GM21717 (cell line): ENCODE results near the gene TXLNA.
A peak's percentile ranks its signal among the peaks of the same experiment; 100 is the strongest.

Source experiments
- ATAC-seq: cut with Tn5 transposase; IDR thresholded peaks from one replicate; pipeline ENCODE4 v1.9.1; 2021; ENCODE audit warnings: mild to moderate bottlenecking, moderate library complexity; ENCODE audit not compliant: unreplicated experiment

The TXLNA gene

DNA sequence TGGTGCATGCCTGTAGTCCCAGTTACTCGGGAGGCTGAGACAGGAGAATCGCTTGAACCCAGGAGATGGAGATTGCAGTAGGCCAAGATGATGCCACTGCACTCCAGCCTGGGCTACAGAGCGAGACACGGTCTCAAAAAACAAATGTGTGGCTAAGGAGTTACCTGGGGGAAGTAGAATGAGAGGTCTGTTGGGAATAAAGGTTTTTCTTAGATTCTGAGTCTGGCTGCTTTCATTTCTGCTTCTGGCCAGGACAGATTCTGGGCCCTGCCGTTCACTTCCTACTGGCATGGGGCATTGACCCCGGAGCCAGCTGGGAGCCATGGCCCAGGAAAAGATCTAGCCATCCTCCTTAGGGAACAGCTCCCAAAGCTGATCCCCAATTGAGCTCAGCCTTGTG is 29.0 kb downstream of the TXLNA start:
- no peak for ATAC-seq

GRCh38 chr1:32208891-32209328 is 29.4 kb downstream of the TXLNA start, which contains the start of gene DCDC2B:
Gene DCDC2B (plus strand): TSS chr1:32209089. CDS start chr1:32209094, 5 bp downstream.
- ATAC-seq, result no peak

- ATAC-seq, result no peak
Measured at GRCh38 chr1:32215629-32216480, 36.4 kb downstream of the TXLNA start.

- no peak for ATAC-seq
Measured at GRCh38 chr1:32216566-32216965, 37.1 kb downstream of the TXLNA start.

DNA sequence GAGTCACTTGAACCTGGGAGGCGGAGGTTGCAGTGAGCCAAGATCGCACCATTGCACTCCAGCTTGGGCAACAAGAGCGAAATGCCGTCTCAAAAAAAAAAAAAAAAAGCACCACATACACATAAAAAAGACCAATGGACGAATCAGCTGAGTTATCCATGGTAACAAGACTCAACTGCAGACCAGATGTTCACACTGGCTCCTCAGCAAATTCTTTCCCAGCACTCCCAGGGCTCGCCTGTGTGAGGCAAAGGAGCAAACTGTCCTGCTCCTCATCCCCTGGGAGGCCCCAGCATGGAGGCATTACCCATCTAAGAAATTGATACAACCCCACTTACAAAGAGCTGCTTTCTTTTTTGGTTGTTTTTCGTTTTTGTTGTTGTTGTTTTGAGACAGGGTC is 39.5 kb downstream of the TXLNA start:
- no peak for ATAC-seq

DNA sequence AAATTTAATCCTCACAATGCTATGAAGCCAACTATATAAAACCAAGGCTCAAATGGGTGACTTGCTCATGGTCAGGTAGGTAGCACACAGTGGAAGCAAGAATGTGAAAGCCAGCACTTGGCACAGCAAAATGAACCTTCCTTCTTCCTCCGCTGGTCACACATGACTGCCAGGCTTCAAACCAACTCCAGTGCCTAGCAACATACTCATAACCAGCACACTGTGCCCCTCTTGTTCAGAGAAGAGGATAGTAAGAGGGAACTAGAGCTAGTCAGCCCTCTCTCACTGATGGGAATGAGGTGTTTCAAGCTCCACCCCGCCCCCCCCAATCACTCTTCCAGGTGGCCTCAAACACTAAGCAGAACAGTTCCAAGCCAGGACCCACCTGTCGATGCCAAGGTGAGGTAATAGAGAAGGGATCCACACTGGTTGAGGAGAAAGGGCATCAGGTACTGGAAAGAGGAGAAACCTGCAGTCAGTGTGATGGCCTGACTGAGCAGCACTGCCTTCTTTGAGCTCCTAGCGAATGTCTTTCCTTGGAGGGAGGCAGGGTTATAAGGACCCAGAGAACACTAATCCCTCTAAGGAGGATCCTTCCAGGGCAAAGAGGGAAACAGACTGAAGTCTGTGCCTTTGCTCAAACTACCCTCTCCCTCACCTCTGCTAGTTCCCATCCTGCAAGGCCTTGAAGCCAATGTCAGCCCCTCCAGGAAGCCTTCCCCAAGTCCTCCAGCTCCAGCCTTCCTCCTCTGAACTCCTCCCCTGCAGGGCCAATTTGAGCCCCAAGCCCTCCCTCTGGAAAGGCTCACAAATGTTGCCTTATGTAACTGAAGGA is 41.5 kb downstream of the TXLNA start:
- ATAC-seq, result no peak

GRCh38 chr1:32221581-32221979 is 42.1 kb downstream of the TXLNA start:
- ATAC-seq, result peak; percentile 7

DNA sequence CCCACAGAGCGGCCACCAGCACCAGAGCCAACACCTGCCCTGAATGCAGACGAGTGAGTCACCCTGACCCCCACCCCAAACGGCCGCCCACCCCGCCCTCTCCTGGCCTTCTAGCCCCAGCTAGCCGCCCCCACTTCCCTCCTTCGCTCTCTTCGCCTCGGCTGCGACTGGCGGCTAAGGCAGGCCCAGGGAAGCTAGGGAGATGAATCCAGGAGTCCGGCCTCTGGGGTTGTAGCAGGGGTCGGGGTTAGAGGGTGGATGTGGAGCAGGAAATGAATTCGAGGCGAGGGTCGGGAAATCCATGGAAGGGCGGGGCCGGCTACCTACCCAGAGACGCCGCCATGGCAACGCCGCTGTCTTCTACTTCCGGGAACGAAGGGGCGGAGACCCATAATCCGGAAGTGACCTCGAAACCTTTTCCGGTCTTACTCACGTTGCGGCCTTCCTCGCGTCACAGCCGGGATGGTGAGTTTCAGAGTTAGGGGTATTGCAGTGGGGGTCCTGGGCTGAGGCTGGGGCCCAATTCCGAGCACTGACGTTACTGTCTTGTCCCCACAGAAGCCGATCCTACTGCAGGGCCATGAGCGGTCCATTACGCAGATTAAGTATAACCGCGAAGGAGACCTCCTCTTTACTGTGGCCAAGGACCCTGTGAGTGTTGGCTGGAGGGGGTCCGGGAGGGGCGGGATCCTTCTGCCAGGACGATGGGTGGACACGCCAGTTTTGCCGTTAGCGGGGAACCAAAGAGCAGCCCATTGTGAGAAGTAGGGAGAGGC is 42.7 kb downstream of the TXLNA start, which contains the start of the genes EIF3I and TMEM234:
TSS of gene EIF3I (plus strand) at position 428 of the 776 bp plus-strand sequence. CDS start at position 463, 35 bp downstream.
TSS of gene TMEM234 (minus strand) at position 374 of the 776 bp plus-strand sequence. CDS start at position 343, 31 bp downstream.
- peak; percentile 92 for ATAC-seq

DNA sequence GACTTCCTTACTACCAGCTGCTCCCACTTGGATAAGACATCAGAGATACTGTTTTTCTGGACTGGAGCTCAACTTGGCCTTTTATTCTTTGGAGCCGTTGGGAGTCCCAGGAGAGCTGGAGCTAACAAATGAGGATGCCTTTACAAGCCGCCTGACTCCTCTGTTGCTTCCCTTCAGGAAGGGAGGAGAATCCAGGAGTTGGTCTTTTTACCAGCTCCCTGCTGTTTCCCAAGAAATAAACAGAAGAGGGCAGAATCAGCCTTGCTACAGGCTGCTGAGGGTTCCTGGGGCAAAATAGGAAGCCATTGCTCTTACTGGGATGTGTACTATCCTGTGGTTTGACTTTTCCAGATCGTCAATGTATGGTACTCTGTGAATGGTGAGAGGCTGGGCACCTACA is 44.2 kb downstream of the TXLNA start:
- no peak for ATAC-seq

- no peak for ATAC-seq
Measured at GRCh38 chr1:32224285-32224684, 44.8 kb downstream of the TXLNA start.

DNA sequence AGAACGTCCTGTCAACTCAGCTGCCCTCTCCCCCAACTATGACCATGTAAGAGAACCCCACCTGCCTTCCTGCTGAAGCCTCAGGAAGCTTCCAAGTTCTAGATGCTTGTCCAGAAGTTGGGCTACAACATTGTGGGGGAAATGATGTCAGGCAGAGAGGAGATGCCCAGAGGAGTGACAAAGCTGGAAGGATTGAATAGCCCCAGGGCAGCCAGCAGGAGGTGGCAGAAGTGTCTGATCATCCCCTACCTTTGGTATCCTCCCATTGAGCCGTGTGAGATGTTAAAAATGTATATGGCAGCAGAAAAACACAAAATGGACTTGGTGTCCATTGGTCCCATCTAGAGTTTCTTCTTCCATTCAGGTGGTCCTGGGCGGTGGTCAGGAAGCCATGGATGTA is 49.3 kb downstream of the TXLNA start:
- no peak for ATAC-seq

- no peak for ATAC-seq
Measured at GRCh38 chr1:32231843-32232432, 52.5 kb downstream of the TXLNA start.

GRCh38 chr1:32232558-32233304 is 53.3 kb downstream of the TXLNA start:
- ATAC-seq, result no peak

- no peak for ATAC-seq
Measured at GRCh38 chr1:32234792-32235191, 55.3 kb downstream of the TXLNA start.

- no peak for ATAC-seq
Measured at GRCh38 chr1:32239337-32239736, 59.9 kb downstream of the TXLNA start.

DNA sequence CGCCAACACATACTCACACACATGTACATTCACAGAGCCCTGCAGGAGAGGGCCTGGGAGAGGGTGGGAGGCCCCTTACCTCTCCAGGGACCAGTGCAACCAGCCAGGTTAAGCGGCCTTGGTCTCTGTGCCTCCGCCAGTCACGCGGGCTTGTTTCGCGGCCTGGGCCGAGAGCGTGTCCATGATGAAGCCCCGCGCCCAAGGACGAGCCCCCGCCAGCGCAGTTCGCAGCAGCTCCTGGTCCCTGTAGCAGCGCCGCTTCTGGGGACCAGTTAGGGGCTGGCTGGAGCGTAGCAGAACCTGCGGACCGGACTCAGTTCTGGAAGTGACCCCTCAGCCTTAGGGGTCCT is 60.3 kb downstream of the TXLNA start:
- no peak for ATAC-seq

DNA sequence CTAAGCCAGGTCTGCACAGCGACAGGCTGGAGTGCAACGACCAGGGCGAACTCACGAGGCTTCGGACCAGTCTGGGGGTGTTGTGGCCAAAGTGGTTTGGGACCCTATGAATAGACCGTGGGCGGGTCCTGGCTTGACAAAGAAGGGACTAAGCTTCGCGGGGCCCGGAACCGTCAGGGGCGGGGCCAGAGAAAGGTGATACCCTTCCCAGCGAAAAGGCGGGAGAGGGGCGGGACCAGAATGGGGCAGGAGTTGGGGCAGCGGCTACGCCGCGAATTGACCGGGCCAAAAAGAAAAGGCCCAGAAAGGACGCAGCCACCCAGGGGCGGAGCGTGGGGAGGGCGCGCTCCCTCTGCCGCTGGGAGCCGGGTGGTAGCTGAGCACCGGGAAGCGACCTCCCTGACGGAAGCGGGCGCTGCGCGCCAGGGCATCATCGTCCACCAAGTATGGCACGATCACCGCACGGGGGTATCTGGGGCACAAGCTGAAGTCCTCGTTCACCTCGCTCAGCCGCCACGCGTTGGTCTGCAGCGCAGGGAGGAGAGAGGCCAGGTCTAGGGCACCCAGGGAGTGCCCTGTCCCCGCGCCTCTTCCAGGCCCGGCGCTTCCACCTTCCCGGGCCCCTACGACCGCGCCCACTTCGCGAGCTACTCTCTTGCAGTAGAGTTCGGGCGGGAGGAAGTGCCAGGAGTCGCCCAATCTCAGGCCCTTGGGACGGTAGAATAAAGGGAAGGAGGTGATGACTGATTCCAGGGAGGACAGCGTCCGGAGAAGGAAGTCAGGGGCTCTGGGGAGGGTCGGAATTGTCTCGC is 60.9 kb downstream of the TXLNA start:
- ATAC-seq, result no peak

DNA sequence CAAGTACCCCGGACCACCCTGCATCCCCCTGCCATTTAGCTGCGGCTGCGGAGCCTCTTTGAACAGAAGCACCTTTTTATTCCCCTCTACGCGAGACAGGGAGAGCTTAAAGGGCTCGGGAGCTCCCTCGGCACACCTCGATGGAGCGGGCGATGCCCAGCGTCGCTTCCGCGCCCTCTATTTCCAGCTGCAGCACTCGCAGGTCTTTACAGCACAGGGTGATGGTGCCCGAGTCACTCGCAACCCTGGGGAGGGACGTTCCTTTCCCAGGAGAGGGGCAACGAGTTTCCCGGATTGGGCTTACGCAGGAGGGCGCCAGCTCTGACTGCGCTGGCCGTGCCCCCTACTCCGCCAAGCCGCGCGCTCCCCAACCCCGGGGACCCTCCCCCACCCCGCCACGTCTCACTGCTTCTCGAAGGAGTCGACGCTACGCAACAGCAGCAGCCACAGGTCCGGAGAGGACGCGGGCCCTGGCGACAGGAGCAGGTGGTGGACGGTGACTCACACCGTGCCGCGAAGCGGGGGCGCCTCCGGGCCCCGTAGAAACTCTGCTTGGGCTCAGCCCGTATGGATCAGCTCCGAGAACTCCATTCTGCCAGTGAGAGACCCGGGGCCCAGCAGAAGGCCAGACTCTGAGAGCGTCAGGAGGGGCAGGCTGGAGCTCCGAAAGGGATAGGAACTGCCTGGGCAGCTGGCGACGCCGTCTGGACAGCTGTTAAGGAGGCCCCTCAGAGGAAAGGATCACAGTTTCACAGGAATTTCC is 61.7 kb downstream of the TXLNA start:
- no peak for ATAC-seq
